ENCODE measurements around the gene CEP170.
"Not testable (repeated sequence)": the region's sequence is repeated elsewhere in the genome, so short reads cannot be mapped to it uniquely, and the experiment has no call there.

CEP170 gene

GRCh38 chr1:243087368-243087767 lies 167.7 kb downstream of the CEP170 start:
- not testable (repeated sequence) for H3K4me1 ChIP-seq (ENCODE audit: control insufficient read depth, insufficient read depth, low read length); H3K9me3 ChIP-seq (ENCODE audit: control insufficient read depth, insufficient read depth, low read length); H3K9ac ChIP-seq (ENCODE audit: low read depth, low read length); H3K27me3 ChIP-seq (ENCODE audit: control insufficient read depth, insufficient read depth, low read length); H3K4me3 ChIP-seq (ENCODE audit: low read depth, low read length); H3K36me3 ChIP-seq (ENCODE audit: control insufficient read depth, insufficient read depth, low read length)

Data from iPS-15b (cell line).